B cell (primary cell): Measurements from ENCODE around the gene IZUMO1. TPM values are rescaled to one million over a fixed set of nuclear protein-coding genes. Genes with fewer than 3 reads are reported as not detected.
"Not testable (repeated sequence)": the region's sequence is repeated elsewhere in the genome, so short reads cannot be mapped to it uniquely, and the experiment has no call there.

Experiments used
- ATAC-seq: fragments of 200-7000 bp; cut with Tn5 transposase; one replicate; pipeline ENCODE4 v1.10.0; 2021; ENCODE audit warnings: low read depth, mild to moderate bottlenecking, moderate number of reproducible peaks, moderate library complexity
- CTCF ChIA-PET: fragments of 350-600 bp; sonication (Branson Sonifier 250); formaldehyde crosslinking; loops from one replicate; lab custom pipeline; 2021; ENCODE audit warnings: antibody characterized with exemption, inconsistent platforms; lab: Charles Lee
- POLR2A ChIA-PET: fragments of 350-600 bp; sonication (Branson Sonifier 250); formaldehyde crosslinking; loops from one replicate; lab custom pipeline; 2021; ENCODE audit warnings: antibody characterized with exemption; lab: Charles Lee
- DNase-seq: peaks from one replicate; pipeline ENCODE4 v3.0.0; 2013
- H2AFZ ChIP-seq: 2 replicates; pipeline ENCODE4 v1.6.1; 2012; ENCODE audit warnings: mild to moderate bottlenecking, low read depth, low read length; ENCODE audit not compliant: insufficient read depth, poor library complexity, severe bottlenecking
- H3K27ac ChIP-seq, 2 donors: 1 replicate in 1 of 2; 2 replicates in 1 of 2; pipeline ENCODE4 v1.5.1; 2012 to 2013; ENCODE audit warnings: low read length in 2 of 2, mild to moderate bottlenecking in 2 of 2, moderate library complexity in 1 of 2
- H3K27me3 ChIP-seq, 4 experiments: fragments of 200-600 bp in 1 of 4; sonication (generic) in 1 of 4; replicated peaks in 1 of 4; 1 replicate in 2 of 4; 2 replicates in 2 of 4; pipeline versions ENCODE4 v1.6.1 to v1.7.0; 2013 to 2016; ENCODE audit warnings: low read length in 3 of 4, mild to moderate bottlenecking in 2 of 4, mixed read lengths in 1 of 4, moderate library complexity in 1 of 4; ENCODE audit not compliant: insufficient read depth in 4 of 4, control insufficient read depth in 3 of 4; ENCODE audit errors: control extremely low read depth in 1 of 4
- H3K36me3 ChIP-seq, 2 experiments: replicated peaks in 1 of 2; 1 replicate in 1 of 2; 2 replicates in 1 of 2; pipeline versions ENCODE4 v1.6.1 to v1.7.1; 2013; ENCODE audit warnings: low read length in 1 of 2; ENCODE audit not compliant: insufficient read depth in 2 of 2, control insufficient read depth in 1 of 2; ENCODE audit errors: control extremely low read depth in 1 of 2, extremely low read depth in 1 of 2
- H3K4me1 ChIP-seq, 2 donors: fragments of 200-600 bp in 1 of 2; sonication (generic) in 1 of 2; 1 replicate in 1 of 2; 2 replicates in 1 of 2; pipeline versions ENCODE4 v1.5.1 to v1.6.1; 2013 to 2017; ENCODE audit warnings: low read length in 2 of 2; ENCODE audit not compliant: control insufficient read depth in 2 of 2, insufficient read depth in 2 of 2
- H3K4me2 ChIP-seq: replicated peaks from 2 replicates; pipeline ENCODE3; 2012; ENCODE audit warnings: mild to moderate bottlenecking, low read depth, low read length; ENCODE audit not compliant: poor library complexity, severe bottlenecking
- H3K4me3 ChIP-seq, 5 experiments: fragments of 200-600 bp in 1 of 5; sonication (generic) in 1 of 5; 1 replicate in 3 of 5; 2 replicates in 2 of 5; pipeline versions ENCODE4 v1.5.1 to v1.7.0; 2011 to 2016; ENCODE audit warnings: low read length in 4 of 5, mild to moderate bottlenecking in 4 of 5, low read depth in 2 of 5, control low read depth in 1 of 5, moderate library complexity in 1 of 5; ENCODE audit not compliant: insufficient read depth in 1 of 5; ENCODE audit errors: control extremely low read depth in 1 of 5, extremely low read depth in 1 of 5
- H3K79me2 ChIP-seq: fragments of 200-600 bp; sonication (generic); one replicate; pipeline ENCODE4 v1.6.0; 2016; ENCODE audit warnings: low read length; ENCODE audit not compliant: control insufficient read depth, insufficient read depth
- H3K9ac ChIP-seq: fragments of 200-600 bp; sonication (generic); 2 replicates; pipeline ENCODE4 v1.6.1; 2017; ENCODE audit warnings: mild to moderate bottlenecking, low read length, moderate library complexity
- H3K9me3 ChIP-seq, 3 donors: one replicate each; pipeline versions ENCODE4 v1.6.1 to v1.7.1; 2013; ENCODE audit warnings: low read length in 2 of 3; ENCODE audit not compliant: control insufficient read depth in 2 of 3, insufficient read depth in 1 of 3; ENCODE audit errors: control extremely low read depth in 1 of 3
- H4K20me1 ChIP-seq: 2 replicates; pipeline ENCODE4 v1.6.0; 2012; ENCODE audit warnings: mild to moderate bottlenecking, low read length; ENCODE audit not compliant: insufficient read depth, control insufficient read depth, poor library complexity, severe bottlenecking
- H3K27ac Mint-ChIP-seq: one replicate; pipeline ENCODE4 v1.8.0; 2021; ENCODE audit warnings: mixed read lengths
- H3K27me3 Mint-ChIP-seq: one replicate; pipeline ENCODE4 v1.8.0; 2021; ENCODE audit warnings: mixed read lengths
- H3K4me1 Mint-ChIP-seq: one replicate; pipeline ENCODE4 v1.8.0; 2021; ENCODE audit warnings: mixed read lengths
- H3K4me3 Mint-ChIP-seq: one replicate; pipeline ENCODE4 v1.8.0; 2021; ENCODE audit warnings: mixed read lengths
- H3K9me3 Mint-ChIP-seq: one replicate; pipeline ENCODE4 v1.8.0; 2022; ENCODE audit warnings: mixed read lengths; ENCODE audit not compliant: insufficient read depth
- EZH2 ChIP-seq: IDR thresholded peaks from 2 replicates; pipeline ENCODE4 v1.6.1; 2012; ENCODE audit warnings: borderline replicate concordance, low read depth, mild to moderate bottlenecking, moderate library complexity, low read length; ENCODE audit not compliant: insufficient read depth, poor library complexity, severe bottlenecking
- WGBS: methylation state at CpG from one replicate; pipeline ENCODE4 v1.1.5; 2013; ENCODE audit warnings: missing lambda C conversion rate; ENCODE audit not compliant: insufficient coverage; 5-methylcytosine and 5-hydroxymethylcytosine counted together
- intact Hi-C: fragments of 100-400 bp; cut with micrococcal nuclease; formaldehyde crosslinking; loops from one replicate; pipeline ENCODE4 v1.10.0; 2022
- polyA plus RNA-seq: library from polyadenylated mRNA; depleted of rRNA; stranded (reverse); fragments of >200 nt; gene quantifications from 2 replicates; pipeline ENCODE4 v1.2.3, GENCODE V29; 2012
- total RNA-seq, 2 donors: library from RNA; stranded (reverse); fragments of 120-200 nt in 1 of 2; gene quantifications; 1 replicate in 1 of 2; 2 replicates in 1 of 2; pipeline versions ENCODE4 v1.2.3 to v1.2.4, GENCODE V29; 2013 to 2022
- TF ChIP-seq, protein P1 (sequence below): fragments of 200-600 bp; IDR thresholded peaks from one replicate; pipeline ENCODE4 v1.8.0; 2022; ENCODE audit warnings: antibody characterized with exemption, mild to moderate bottlenecking

The IZUMO1 gene
- total and polyA plus RNA-seq, 2 donors (not counting 1 experiment from before 2014, with no cell fraction given): not detected

DNA sequence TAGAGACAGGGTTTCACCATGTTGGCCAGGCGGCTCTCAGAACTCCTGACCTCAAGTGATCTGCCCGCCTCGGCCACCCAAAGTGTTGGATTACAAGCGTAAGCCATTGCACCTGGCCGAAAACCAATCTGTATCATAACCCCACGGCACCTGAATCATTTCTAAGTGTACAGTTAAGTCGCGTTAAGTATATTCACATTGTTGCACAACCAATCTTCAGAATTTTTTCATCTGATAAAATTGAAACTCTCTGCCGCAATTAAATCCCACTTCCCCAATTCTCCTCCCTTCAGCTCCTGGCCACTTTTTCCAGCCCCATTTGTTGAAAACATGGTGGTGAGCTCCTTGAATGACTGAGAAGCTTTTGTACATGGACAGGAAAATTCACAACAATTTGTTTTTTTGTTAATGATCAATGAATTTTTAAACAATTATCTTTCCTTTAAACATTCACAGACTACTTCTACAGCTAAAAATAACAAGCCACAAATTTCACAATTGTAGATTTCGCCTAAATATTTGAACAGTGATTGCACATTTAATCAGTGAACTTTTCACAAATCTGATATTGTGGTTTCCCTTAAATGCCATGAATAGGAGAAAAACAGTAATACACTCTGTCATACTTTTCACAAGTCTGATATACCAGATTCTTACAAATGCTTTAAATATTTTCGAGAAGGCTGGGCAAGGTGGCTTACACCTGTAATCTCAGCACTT, 22.4 kb upstream of the IZUMO1 start:
- no peak overlapping the region for H3K4me2 ChIP-seq
- intact Hi-C loops: no loop called here
- no peaks in the 10 kb centered on the region for H3K4me1 ChIP-seq
- CTCF ChIA-PET: interaction anchor here (1.3 kb wide), 1 partner anchor 231 kb away, joined by 5 read pairs; no protein-coding TSS in a partner anchor
- H3K27ac Mint-ChIP-seq: no peak overlapping the region
- WGBS: 84% methylated on average over 9 of the region's 11 CpGs
- H3K9me3 ChIP-seq: peaks cover 0 to 3% (median 0%) of the 10 kb centered on the region in 3 donors
- H3K27ac ChIP-seq: no peak overlapping the region
- no peak overlapping the region for H2AFZ ChIP-seq
- TF ChIP-seq EZH2: no peak
- TF ChIP-seq, protein P1, sequence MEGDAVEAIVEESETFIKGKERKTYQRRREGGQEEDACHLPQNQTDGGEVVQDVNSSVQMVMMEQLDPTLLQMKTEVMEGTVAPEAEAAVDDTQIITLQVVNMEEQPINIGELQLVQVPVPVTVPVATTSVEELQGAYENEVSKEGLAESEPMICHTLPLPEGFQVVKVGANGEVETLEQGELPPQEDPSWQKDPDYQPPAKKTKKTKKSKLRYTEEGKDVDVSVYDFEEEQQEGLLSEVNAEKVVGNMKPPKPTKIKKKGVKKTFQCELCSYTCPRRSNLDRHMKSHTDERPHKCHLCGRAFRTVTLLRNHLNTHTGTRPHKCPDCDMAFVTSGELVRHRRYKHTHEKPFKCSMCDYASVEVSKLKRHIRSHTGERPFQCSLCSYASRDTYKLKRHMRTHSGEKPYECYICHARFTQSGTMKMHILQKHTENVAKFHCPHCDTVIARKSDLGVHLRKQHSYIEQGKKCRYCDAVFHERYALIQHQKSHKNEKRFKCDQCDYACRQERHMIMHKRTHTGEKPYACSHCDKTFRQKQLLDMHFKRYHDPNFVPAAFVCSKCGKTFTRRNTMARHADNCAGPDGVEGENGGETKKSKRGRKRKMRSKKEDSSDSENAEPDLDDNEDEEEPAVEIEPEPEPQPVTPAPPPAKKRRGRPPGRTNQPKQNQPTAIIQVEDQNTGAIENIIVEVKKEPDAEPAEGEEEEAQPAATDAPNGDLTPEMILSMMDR: no peak
- no peaks in the 10 kb centered on the region for H3K79me2 ChIP-seq
- H3K9ac ChIP-seq: no peak overlapping the region
- no peak overlapping the region for H3K4me3 ChIP-seq
- ATAC-seq (no peak), DNase-seq (no peak)
- H3K4me1 Mint-ChIP-seq: no peaks in the 10 kb centered on the region
- H3K4me3 Mint-ChIP-seq: no peak overlapping the region
- H4K20me1 ChIP-seq: no peaks in the 10 kb centered on the region
- POLR2A ChIA-PET: no interaction called here
- H3K9me3 Mint-ChIP-seq: no peaks in the 10 kb centered on the region
- H3K27me3 Mint-ChIP-seq: peaks cover 30% of the 10 kb centered on the region
- H3K36me3 ChIP-seq: no peaks in the 10 kb centered on the region
- H3K27me3 ChIP-seq: peaks cover 0 to 5% (median 0%) of the 10 kb centered on the region in 4 experiments

DNA sequence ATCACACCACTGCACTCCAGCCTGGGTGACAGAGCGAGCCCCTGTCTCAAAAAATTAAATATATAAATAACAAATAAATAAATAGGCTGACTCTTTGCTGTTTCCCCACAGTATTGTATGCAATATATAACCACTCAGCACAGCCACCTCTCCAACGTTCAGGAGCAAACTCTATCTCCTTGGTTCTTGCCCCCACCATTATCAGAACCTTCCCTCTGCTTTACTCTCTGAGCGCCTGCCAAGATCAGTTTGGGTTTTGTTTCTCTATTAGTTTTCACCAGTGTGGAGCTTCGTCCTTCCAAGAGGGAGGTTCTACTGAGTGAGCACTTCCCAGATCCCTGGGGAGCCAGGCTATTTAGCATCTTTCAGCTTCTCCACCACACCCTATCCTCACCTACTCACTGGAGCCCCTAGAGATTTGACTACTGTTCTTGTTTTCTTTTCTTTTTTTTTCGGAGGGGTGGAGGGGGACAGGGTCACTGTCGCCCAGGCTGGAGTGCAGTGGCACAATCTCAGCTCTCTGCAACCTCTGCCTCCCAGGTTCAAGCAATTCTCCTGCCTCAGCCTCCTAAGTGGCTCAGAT, 21.6 kb upstream of the IZUMO1 start:
- ATAC-seq, H3K27me3 ChIP-seq, CTCF ChIA-PET, H3K9ac ChIP-seq, H3K9me3 Mint-ChIP-seq, H3K4me3 Mint-ChIP-seq, H3K9me3 ChIP-seq, H3K27ac ChIP-seq, H2AFZ ChIP-seq, H3K79me2 ChIP-seq, H3K4me1 Mint-ChIP-seq, H3K4me3 ChIP-seq, POLR2A ChIA-PET, H4K20me1 ChIP-seq, H3K4me2 ChIP-seq, H3K36me3 ChIP-seq, DNase-seq, intact Hi-C loops, H3K4me1 ChIP-seq, H3K27ac Mint-ChIP-seq: not testable (repeated sequence)
- H3K27me3 Mint-ChIP-seq: peaks cover 30% of the 10 kb centered on the region
- WGBS: no CpG with 5 or more reads among the region's 6 CpGs

DNA sequence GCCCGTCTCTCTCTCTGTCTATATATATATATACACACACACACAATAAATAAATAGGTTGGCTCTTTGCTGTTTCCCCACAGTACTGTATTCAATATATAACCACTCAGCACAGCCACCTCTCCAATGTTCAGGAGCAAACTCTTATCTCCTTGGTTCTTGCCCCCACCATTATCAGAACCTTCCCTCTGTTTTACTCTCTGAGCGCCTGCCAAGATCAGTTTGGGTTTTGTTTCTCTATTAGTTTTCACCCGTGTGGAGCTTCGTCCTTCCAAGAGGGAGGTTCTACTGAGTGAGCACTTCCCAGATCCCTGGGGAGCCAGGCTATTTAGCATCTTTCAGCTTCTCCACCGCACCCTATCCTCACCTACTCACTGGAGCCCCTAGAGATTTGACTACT, 19.1 kb upstream of the IZUMO1 start:
- no CpG with 5 or more reads among the region's 5 CpGs for WGBS
- intact Hi-C loops, CTCF ChIA-PET, H3K36me3 ChIP-seq, H3K9me3 ChIP-seq, POLR2A ChIA-PET, H3K27me3 ChIP-seq, H3K4me3 ChIP-seq, H3K79me2 ChIP-seq, H3K4me3 Mint-ChIP-seq, H2AFZ ChIP-seq, H3K27ac ChIP-seq, H3K4me1 Mint-ChIP-seq, H3K4me1 ChIP-seq, H3K9ac ChIP-seq, ATAC-seq, H3K27ac Mint-ChIP-seq, H3K9me3 Mint-ChIP-seq, H4K20me1 ChIP-seq, DNase-seq, H3K4me2 ChIP-seq: not testable (repeated sequence)
- peaks cover 35% of the 10 kb centered on the region for H3K27me3 Mint-ChIP-seq
